Naive B cell (primary cell): ENCODE results near the gene ZNF148. TPM values are rescaled to one million over a fixed set of nuclear protein-coding genes. Genes with fewer than 3 reads are reported as not detected.

Experiments used
- ATAC-seq, 2 donors: fragments of 150-1000 bp; cut with Tn5 transposase; 2 replicates each; pipeline ENCODE4 v1.10.0; 2021; ENCODE audit warnings: low read depth in 2 of 2, mild to moderate bottlenecking in 2 of 2, moderate library complexity in 2 of 2
- DNase-seq: peaks from one replicate; pipeline ENCODE4 v3.0.0; 2022
- H3K27ac Mint-ChIP-seq, 6 donors: one replicate each; pipeline ENCODE4 v1.8.0; 2020 to 2022; ENCODE audit warnings: mild to moderate bottlenecking in 6 of 6, mixed read lengths in 6 of 6, moderate library complexity in 5 of 6, inconsistent platforms in 2 of 6
- H3K27me3 Mint-ChIP-seq, 3 donors: one replicate each; pipeline ENCODE4 v1.8.0; 2021 to 2022; ENCODE audit warnings: mixed read lengths in 3 of 3, mild to moderate bottlenecking in 1 of 3
- H3K36me3 Mint-ChIP-seq, 2 donors: one replicate each; pipeline ENCODE4 v1.8.0; 2020 to 2022; ENCODE audit warnings: mixed read lengths in 2 of 2, inconsistent platforms in 1 of 2, mild to moderate bottlenecking in 1 of 2
- H3K4me1 Mint-ChIP-seq, 3 donors: one replicate each; pipeline ENCODE4 v1.8.0; 2020 to 2022; ENCODE audit warnings: mixed read lengths in 3 of 3, inconsistent platforms in 1 of 3, mild to moderate bottlenecking in 1 of 3, moderate library complexity in 1 of 3
- H3K4me3 Mint-ChIP-seq, 8 donors: one replicate each; pipeline ENCODE4 v1.8.0; 2020 to 2022; ENCODE audit warnings: mild to moderate bottlenecking in 8 of 8, mixed read lengths in 8 of 8, moderate library complexity in 8 of 8, inconsistent platforms in 2 of 8
- H3K9me3 Mint-ChIP-seq, 7 donors: one replicate each; pipeline ENCODE4 v1.8.0; 2020 to 2022; ENCODE audit warnings: mixed read lengths in 7 of 7, mild to moderate bottlenecking in 5 of 7, inconsistent platforms in 2 of 7, moderate library complexity in 1 of 7
- polyA plus RNA-seq, 6 donors: library from polyadenylated mRNA; unstranded; fragments of 300-500 nt; fragmentation: Illumina TruSeq; gene quantifications; one replicate each; pipeline ENCODE4 v1.2.3, GENCODE V29; 2021; ENCODE audit warnings: low read depth in 6 of 6

The ZNF148 gene
- polyA plus RNA-seq, 6 donors from 2014 or later = 81.2 to 102 (median 96.2) TPM

- Mint-ChIP-seq H3K4me1 (peaks cover 0 to 13% (median 2%) of the 10 kb centered on the region in 3 donors), H3K36me3 (no peaks in the 10 kb centered on the region), H3K27me3 (no peaks in the 10 kb centered on the region), H3K27ac (peak overlapping the region in 1 of 6 donors; percentile 70), H3K9me3 (no peaks in the 10 kb centered on the region), H3K4me3 (no peak overlapping the region)
- no peak for DNase-seq
- no peak for ATAC-seq
Observed at GRCh38 chr3:125220727-125221429, 154.2 kb downstream of the ZNF148 start.

- ATAC-seq (no peak), DNase-seq (no peak)
- Mint-ChIP-seq H3K4me1 (peaks cover 0 to 13% (median 2%) of the 10 kb centered on the region in 3 donors), H3K36me3 (no peaks in the 10 kb centered on the region), H3K4me3 (no peak overlapping the region), H3K27me3 (peaks cover 0 to 4% (median 1%) of the 10 kb centered on the region in 3 donors), H3K9me3 (no peaks in the 10 kb centered on the region), H3K27ac (peak overlapping the region in 1 of 6 donors; percentile 70)
Observed at GRCh38 chr3:125220183-125220582, 154.9 kb downstream of the ZNF148 start.

DNA sequence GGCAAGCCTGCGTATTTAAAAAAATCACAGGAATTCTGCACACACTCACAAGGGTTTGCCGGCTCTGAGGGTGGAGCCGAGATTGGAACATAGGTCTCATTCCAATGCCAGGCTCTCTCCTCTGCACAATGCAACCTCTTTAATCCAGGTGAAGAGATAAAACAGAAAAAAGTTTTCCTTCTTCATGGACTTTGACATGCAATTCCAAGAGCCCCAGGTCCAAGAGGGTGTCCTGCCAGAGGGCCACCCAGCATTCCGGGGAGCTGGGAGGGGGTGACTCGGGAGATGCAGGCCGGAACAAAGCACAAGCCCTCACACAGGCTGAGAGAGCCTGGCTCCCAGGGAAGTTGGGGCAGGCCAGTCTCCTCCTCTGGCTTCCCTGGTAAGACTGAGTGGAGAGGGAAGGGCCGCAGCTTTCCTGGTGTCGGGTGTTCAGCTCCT is 155.8 kb downstream of the ZNF148 start:
- Mint-ChIP-seq H3K4me3 (no peak overlapping the region), H3K27ac (no peak overlapping the region), H3K9me3 (no peaks in the 10 kb centered on the region), H3K36me3 (no peaks in the 10 kb centered on the region), H3K4me1 (peaks cover 0 to 13% (median 2%) of the 10 kb centered on the region in 3 donors), H3K27me3 (peaks cover 8 to 10% (median 10%) of the 10 kb centered on the region in 3 donors)
- DNase-seq (no peak), ATAC-seq (no peak)

DNA sequence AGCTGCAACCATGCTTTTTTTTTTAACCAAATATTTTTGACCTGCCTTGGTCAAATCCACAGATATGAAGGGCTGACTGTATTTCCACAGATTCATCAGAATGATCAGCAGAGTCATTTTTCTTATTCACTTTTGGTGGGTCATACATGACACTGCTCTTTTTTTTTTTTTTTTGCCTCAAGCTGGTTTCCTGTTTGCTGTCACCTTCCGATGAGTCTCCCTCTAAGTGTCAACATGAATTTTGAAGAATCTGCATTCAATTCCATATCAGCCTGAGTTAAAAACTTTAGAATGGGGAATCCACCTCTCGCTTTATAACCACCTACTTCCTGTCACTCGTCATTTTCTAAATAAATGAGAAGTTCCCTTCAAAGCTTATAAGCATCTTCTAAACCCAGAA is 160.4 kb downstream of the ZNF148 start:
- ATAC-seq = peak; percentile 28 to 44
- DNase-seq = no peak
- Mint-ChIP-seq H3K4me1 (peaks cover 0 to 8% (median 5%) of the 10 kb centered on the region in 3 donors), H3K27ac (peak overlapping the region in 1 of 6 donors; percentile 75), H3K9me3 (no peaks in the 10 kb centered on the region), H3K27me3 (peaks cover 39 to 47% (median 46%) of the 10 kb centered on the region in 3 donors), H3K4me3 (no peak overlapping the region), H3K36me3 (no peaks in the 10 kb centered on the region)

DNA sequence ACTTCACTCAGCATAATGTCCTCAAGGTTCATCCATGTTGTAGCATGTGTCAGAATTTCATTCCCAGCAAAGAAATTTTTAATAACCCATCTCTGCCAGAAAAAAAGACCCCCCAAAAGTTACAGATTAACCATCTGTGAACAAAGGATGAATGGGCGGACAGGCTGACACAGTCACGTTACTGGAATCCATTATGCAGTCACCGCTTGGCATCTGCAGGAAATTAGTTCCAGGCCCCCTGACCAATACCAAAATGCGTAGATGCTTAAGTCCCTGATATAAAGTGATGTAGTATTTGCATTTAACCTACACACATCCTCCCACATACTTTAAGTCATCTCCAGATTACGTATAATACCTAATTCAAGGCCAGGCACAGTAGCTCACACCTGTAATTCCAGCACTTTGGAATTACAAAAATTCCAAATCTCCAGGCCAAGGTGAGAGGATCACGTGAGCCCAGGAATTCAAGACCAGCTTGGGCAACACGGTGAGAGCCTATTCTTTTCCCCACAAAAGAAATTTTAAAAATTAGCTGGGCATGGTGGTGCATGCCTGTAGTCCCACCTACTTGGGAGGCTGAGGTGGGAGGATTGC is 161.1 kb downstream of the ZNF148 start:
- peak overlapping the region in 3 of 8 donors; percentile 14 to 67 (median 64) for H3K4me3 Mint-ChIP-seq
- H3K27me3 Mint-ChIP-seq = peaks cover 45 to 54% (median 52%) of the 10 kb centered on the region in 3 donors
- H3K9me3 Mint-ChIP-seq = no peaks in the 10 kb centered on the region
- no peak for DNase-seq
- peaks cover 0 to 8% (median 5%) of the 10 kb centered on the region in 3 donors for H3K4me1 Mint-ChIP-seq
- H3K27ac Mint-ChIP-seq = no peak overlapping the region
- ATAC-seq = no peak
- no peaks in the 10 kb centered on the region for H3K36me3 Mint-ChIP-seq

GRCh38 chr3:125213364-125213755 is 161.8 kb downstream of the ZNF148 start:
- Mint-ChIP-seq H3K9me3 (no peaks in the 10 kb centered on the region), H3K4me1 (peaks cover 0 to 8% (median 5%) of the 10 kb centered on the region in 3 donors), H3K36me3 (no peaks in the 10 kb centered on the region), H3K4me3 (peak overlapping the region in 3 of 8 donors; percentile 26 to 64 (median 63)), H3K27ac (no peak overlapping the region), H3K27me3 (peaks cover 50 to 61% (median 59%) of the 10 kb centered on the region in 3 donors)
- no peak for ATAC-seq
- no peak for DNase-seq

GRCh38 chr3:125212509-125213363 is 162.4 kb downstream of the ZNF148 start, which contains the start of gene SLC12A8:
SLC12A8 (minus strand) TSS chr3:125212748; CDS start chr3:125211349, 1,399 bp downstream.
- ATAC-seq = peak in 1 of 2 donors; percentile 33
- DNase-seq = no peak
- peaks cover 0 to 8% (median 5%) of the 10 kb centered on the region in 3 donors for H3K4me1 Mint-ChIP-seq
- peak within 1 kb of the TSS in 2 of 6 donors; percentile 6 to 40 for H3K27ac Mint-ChIP-seq
- no peaks in the 10 kb centered on the region for H3K36me3 Mint-ChIP-seq
- H3K27me3 Mint-ChIP-seq = peaks cover 54 to 66% (median 66%) of the 10 kb centered on the region in 3 donors
- no peaks in the 10 kb centered on the region for H3K9me3 Mint-ChIP-seq
- H3K4me3 Mint-ChIP-seq = peak within 1 kb of the TSS in 7 of 8 donors; percentile 52 to 83 (median 58)

DNA sequence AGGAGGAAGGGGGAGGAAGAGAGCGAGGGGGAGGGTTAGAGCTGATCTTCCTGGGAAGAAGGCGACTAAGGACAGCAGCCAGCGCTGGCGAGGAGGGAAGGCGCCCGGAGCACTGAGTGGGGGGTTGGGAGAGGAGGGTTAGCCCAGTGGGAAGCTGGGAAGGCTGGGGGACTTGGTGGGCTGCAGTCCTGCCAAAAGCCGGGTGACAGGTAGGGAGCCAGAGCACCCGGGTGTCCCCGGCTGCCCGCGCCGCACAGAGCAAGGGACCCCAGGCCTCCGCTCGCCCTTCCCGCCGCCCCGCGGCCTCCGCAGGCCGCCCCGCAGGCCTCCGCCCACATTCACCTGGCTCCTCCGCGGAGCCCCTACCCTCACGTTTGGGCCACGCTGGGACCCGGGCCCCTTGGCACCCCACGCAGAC is 163.0 kb downstream of the ZNF148 start:
- no peak for DNase-seq

DNA sequence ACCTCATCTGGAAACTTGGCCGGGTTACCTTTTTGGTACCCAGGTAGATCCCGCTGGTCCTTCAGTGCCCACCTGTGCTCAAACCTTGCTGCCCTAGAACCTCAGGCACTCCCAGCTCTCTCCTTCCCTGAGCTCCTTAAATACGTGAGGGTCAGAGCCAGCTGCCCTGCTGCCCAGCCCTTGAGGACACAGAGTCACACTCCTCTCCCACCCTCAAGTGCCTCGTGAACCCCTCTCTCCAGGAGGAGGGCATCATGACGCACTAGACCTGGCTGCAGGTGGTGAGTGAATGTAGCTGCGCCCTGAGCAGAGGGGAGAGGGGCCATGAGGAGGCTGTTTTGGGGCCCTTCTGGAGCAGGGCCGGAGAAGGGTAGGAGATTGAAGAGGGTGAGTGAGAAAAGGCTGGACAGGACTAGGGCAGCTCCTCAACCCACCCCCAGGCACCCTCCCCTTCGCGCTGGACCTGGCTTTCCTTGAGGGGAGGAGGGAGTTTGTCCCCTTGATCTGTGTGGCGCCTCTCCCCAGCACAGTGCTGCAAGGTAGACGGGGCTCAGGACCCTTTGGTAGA is 163.5 kb downstream of the ZNF148 start:
- H3K4me1 Mint-ChIP-seq = peaks cover 0 to 8% (median 5%) of the 10 kb centered on the region in 3 donors
- H3K27me3 Mint-ChIP-seq = peaks cover 64 to 74% (median 71%) of the 10 kb centered on the region in 3 donors
- H3K36me3 Mint-ChIP-seq = no peaks in the 10 kb centered on the region
- peak overlapping the region in 2 of 6 donors; percentile 6 to 40 for H3K27ac Mint-ChIP-seq
- ATAC-seq (no peak), DNase-seq (no peak)
- H3K9me3 Mint-ChIP-seq = no peaks in the 10 kb centered on the region
- peak overlapping the region in 7 of 8 donors; percentile 42 to 83 (median 58) for H3K4me3 Mint-ChIP-seq

More for the DNA sequence above, 163.0 kb downstream of the ZNF148 start:
- H3K9me3 Mint-ChIP-seq = no peaks in the 10 kb centered on the region
- H3K36me3 Mint-ChIP-seq = no peaks in the 10 kb centered on the region
- peak overlapping the region in 4 of 8 donors; percentile 42 to 62 (median 58) for H3K4me3 Mint-ChIP-seq
- peaks cover 0 to 8% (median 5%) of the 10 kb centered on the region in 3 donors for H3K4me1 Mint-ChIP-seq
- H3K27ac Mint-ChIP-seq = no peak overlapping the region
- peak in 1 of 2 donors; percentile 13 for ATAC-seq
- H3K27me3 Mint-ChIP-seq = peaks cover 59 to 71% (median 69%) of the 10 kb centered on the region in 3 donors

GRCh38 chr3:125207949-125208568 is 167.1 kb downstream of the ZNF148 start:
- ATAC-seq = no peak
- H3K27ac Mint-ChIP-seq = no peak overlapping the region
- peaks cover 58 to 71% (median 58%) of the 10 kb centered on the region in 3 donors for H3K27me3 Mint-ChIP-seq

DNA sequence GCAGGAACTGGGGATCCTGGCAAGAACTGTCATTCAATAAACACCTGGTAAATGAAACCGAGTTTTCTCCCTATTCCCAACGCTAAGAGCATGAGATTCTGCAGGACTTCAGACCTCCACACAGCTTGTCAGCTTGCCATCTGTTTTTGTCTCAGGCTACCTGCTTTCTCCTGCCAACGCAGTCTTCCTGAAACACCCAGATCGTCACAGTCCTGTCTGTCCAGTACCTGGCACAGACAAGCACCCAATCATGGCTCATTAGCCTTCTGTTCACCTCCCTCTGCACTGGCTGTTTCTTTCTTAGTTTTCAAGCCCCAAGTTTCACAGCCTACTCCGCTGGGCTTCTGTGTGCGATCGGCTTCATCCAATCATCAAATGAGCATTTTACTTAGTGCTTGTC is 167.6 kb downstream of the ZNF148 start:
- DNase-seq (no peak), ATAC-seq (no peak)
- H3K27ac Mint-ChIP-seq = no peak overlapping the region

More at GRCh38 chr3:125207949-125208568, 167.1 kb downstream of the ZNF148 start:
- no peaks in the 10 kb centered on the region for H3K9me3 Mint-ChIP-seq
- H3K36me3 Mint-ChIP-seq = no peaks in the 10 kb centered on the region
- H3K4me3 Mint-ChIP-seq = no peak overlapping the region
- H3K4me1 Mint-ChIP-seq = peaks cover 0 to 8% (median 5%) of the 10 kb centered on the region in 3 donors
- DNase-seq = no peak

DNA sequence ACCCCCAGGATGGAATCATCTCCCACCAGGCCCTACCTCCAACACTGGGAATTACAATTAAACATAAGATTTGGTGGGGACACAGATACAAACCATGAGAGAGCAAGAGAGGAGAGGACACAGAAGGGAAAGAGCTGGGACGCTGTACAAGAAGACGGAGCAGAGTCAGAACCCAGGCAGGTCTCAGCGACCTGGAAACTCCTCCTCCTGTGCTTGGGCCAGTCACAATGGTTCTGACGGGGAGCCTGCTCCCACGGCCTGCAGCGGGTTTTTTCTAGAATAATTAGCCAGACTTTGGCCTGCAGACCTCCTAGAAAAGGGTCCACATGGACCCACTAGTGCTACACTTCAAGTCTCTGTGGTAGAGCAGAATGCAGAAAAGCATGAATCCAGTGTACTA is 168.2 kb downstream of the ZNF148 start:
- ATAC-seq (no peak), DNase-seq (no peak)
- H3K27ac Mint-ChIP-seq = no peak overlapping the region
- no peak overlapping the region for H3K4me3 Mint-ChIP-seq
- H3K27me3 Mint-ChIP-seq = peaks cover 56 to 68% (median 61%) of the 10 kb centered on the region in 3 donors
- H3K4me1 Mint-ChIP-seq = peaks cover 0 to 6% (median 4%) of the 10 kb centered on the region in 3 donors
- H3K36me3 Mint-ChIP-seq = no peaks in the 10 kb centered on the region
- H3K9me3 Mint-ChIP-seq = peaks cover 0 to 8% (median 2%) of the 10 kb centered on the region in 7 donors

More for the DNA sequence above, 167.6 kb downstream of the ZNF148 start:
- peaks cover 0 to 3% (median 0%) of the 10 kb centered on the region in 7 donors for H3K9me3 Mint-ChIP-seq
- no peak overlapping the region for H3K4me3 Mint-ChIP-seq
- no peaks in the 10 kb centered on the region for H3K36me3 Mint-ChIP-seq
- H3K27me3 Mint-ChIP-seq = peaks cover 58 to 69% (median 58%) of the 10 kb centered on the region in 3 donors
- peaks cover 0 to 8% (median 5%) of the 10 kb centered on the region in 3 donors for H3K4me1 Mint-ChIP-seq
